Kidney tubule cell (primary cell): ENCODE results near the gene DLX6.

Experiments
- DNase-seq: peaks from one replicate; pipeline ENCODE4 v3.0.0-alpha.2; 2018; ENCODE audit warnings: low spot score

The DLX6 gene

DNA sequence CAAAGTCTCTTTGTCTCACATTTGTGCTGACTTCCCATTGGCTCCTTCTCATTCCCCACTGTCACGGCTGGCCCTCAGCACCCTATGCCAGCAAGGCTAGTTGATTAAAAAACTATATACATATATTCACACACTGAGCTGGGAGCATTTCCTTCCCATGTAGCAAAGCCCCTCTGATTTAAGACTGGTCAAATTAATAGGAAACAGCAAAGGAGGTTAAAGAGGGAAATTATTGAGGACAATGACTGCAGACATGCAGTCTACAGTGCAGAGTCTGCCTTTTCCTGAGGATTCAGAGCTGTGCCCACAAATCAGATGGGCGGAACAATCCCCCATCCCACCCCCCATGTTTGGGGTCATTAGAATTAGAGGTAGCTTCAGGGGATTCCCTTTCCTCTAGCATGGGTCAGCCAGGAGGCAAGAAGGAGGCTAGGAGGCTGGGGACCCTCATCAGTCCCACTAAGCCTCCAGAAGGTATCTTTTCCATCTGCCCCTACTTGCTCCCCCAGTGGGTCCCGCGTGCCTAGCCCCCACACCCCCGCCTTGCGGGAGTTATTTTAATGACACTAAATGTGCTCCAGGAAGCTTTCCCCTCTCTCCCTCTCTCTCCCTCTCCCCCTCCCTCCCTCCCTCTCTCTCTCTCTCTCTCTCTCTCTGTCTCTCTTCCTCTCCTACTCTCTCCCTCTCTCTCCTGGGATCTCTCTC, 9.8 kb upstream of the DLX6 start:
- no peak for DNase-seq

DNA sequence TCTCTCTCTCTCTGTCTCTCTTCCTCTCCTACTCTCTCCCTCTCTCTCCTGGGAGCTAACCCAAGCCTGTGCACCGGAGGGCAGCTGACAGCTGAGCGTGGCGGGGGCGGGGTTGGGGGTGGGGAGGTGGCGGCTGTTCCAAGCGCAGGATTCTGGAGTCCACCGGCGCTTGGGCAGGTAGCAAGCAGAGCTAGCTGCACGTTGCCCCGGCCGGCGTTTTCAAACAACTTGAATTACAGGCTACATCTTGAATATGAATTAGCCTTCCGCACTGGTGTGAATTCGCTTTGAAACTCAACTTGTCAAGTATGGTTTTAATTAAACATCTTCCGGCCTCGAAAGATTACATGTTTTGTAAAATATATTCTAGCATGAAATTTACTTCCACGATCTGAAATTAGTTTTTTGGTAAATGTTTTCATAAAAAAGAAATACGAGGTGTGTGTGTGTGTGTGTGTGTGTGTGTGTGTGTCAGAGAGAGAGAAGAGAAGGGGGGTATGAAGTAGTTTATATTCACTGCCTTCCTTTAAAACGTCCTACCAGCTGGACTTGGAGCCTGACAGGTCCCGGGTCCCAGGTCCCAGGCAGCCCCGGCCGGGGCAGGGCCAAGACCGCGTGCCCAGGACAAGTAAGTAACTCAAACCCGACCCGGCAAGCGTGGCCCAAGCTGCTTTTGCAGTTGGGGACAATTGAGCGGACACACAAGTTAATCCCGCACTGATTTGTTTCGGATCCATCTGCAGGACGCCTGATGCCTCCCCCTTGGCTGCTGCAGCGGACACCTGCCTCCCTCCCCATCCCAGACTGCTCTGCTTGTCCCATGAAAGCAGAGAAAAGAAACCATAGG, 9.0 kb upstream of the DLX6 start:
- no peak for DNase-seq

DNA sequence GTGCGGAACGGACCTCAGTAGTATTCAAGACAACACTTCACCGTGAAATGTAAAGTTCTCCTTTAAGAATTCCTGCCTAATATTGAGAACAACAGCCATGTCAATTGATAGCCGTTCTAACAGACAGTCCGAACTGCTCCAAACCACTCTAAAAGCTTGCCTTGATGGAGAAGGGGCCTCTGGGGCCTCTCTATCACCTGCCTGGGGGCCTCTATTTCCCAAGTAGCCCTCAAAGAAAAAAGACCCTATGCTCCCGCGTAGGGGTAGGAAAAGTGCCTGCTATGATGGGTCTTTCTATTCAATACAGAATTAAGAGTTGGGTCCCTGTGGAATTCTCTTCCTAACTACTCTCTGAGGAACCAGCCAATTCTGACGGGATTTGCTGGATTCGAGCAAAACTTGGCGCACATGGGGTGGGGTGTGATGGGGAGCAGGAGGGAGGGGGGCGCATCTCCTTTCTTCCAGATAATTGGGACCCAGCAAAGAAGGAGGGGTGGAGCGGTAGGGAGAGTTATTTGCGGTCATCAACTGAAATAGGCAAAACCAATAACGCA, 8.3 kb upstream of the DLX6 start:
- DNase-seq = no peak

GRCh38 chr7:96997512-96998032, 7.8 kb upstream of the DLX6 start:
- DNase-seq = no peak

- DNase-seq = no peak
Measured at GRCh38 chr7:96998333-96998732, 7.0 kb upstream of the DLX6 start.

GRCh38 chr7:96998744-96999143, 6.6 kb upstream of the DLX6 start:
- DNase-seq = no peak

DNA sequence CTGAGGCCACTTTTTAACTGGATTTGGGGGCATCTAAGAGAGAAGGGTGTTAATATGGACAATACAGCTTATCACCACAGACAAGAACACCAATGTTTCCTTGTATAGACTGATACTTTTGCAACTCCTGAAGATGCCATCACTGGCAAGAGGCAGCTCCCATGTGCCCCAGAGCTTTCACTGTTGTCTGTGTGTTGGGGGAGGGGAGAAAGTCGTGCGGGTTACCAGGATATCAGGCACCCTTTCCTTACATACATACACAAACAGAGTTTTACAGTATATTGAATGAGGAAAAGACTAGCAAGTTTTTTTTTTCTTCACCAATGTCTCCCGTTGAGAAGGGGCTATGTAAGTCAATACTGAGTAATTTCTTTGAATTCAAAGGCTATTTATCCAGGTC, 4.1 kb upstream of the DLX6 start:
- no peak for DNase-seq

GRCh38 chr7:97001656-97002554, 3.4 kb upstream of the DLX6 start:
- DNase-seq = no peak

GRCh38 chr7:97002555-97003261, 2.6 kb upstream of the DLX6 start:
- no peak for DNase-seq

DNA sequence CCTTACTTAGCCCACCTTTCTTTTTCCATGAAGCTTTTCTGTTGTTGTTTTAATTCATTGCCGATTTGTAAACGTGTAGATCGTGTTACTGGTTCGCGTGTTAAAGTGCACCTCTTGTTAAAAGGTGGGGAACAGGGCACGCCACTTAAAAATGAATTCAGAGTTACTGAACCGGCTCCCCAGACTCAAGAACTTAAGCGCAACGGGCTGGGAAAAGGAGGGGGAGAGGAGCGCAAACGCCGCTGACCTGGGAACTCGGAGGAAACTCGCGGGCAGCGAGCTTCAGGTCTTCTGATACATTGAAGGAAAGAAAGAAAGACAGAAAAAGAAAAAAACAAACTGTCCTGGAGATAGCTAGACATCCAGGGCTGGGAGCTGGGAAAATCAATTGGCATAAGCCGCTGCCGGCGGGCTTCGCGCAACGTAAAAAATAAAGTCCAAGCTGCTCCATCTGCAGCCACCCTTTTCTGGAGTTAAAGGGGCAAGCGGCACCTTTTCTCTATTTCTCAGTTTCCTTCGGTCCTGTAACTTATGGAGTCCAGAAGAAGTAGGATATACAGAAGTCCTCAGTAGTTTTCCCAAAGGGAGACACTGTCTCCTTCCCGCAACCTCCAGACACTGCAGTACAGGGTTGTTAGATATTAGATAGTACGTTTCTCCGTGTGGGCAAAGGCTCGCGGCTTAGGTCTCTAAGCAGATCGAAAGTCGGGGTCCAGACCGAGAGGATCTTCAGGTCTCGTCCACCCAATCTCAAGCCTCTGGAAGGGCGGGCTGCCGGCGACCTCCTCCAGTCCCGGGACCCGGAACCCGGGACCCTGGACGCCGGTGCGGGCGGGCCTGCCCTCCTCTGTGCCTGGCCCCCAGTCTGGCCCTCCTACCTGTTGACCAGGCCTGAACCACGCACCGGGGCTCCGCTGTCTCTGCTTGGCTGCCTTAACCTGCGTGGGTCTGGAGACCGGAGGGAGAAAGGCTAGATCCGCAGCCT, 1.8 kb upstream of the DLX6 start:
- DNase-seq = no peak

- DNase-seq = no peak
Measured at GRCh38 chr7:97004247-97005182, 838 bp upstream of the DLX6 start.

- DNase-seq = peak; percentile 48
Measured at GRCh38 chr7:97006055-97006815, 882 bp downstream of the DLX6 start.

- no peak for DNase-seq
Measured at GRCh38 chr7:97006816-97007582, 1.6 kb downstream of the DLX6 start.

- no peak for DNase-seq
Measured at GRCh38 chr7:97007583-97007861, 2.2 kb downstream of the DLX6 start.

- DNase-seq = no peak
Measured at GRCh38 chr7:97008275-97008917, 3.0 kb downstream of the DLX6 start.

GRCh38 chr7:97009753-97010732, 4.7 kb downstream of the DLX6 start:
- no peak for DNase-seq
